Measurements from ENCODE around the gene LHPP.

DNA sequence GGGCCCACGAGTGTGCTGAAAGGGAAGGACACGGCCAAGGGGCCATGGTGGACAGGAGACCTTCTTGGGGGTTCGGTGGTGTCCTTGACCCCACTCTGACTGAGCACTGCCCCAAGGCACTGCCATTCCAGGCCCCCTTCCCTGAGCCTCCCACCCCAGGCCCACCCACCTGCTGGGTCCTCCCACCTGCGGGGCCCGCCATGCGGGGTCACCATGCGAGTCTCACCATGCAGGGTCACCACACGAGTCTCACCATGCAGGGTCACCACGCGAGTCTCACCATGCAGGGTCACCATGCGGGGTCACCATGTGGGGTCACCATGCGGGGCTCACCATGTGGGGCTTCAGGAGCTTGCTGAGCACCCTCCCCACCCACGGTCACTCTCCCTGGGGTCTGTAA is 76.3 kb downstream of the LHPP start:
- TF ChIP-seq, protein P1, sequence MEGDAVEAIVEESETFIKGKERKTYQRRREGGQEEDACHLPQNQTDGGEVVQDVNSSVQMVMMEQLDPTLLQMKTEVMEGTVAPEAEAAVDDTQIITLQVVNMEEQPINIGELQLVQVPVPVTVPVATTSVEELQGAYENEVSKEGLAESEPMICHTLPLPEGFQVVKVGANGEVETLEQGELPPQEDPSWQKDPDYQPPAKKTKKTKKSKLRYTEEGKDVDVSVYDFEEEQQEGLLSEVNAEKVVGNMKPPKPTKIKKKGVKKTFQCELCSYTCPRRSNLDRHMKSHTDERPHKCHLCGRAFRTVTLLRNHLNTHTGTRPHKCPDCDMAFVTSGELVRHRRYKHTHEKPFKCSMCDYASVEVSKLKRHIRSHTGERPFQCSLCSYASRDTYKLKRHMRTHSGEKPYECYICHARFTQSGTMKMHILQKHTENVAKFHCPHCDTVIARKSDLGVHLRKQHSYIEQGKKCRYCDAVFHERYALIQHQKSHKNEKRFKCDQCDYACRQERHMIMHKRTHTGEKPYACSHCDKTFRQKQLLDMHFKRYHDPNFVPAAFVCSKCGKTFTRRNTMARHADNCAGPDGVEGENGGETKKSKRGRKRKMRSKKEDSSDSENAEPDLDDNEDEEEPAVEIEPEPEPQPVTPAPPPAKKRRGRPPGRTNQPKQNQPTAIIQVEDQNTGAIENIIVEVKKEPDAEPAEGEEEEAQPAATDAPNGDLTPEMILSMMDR (IDR thresholded peaks at IDR 0.05): no peak
- TF ChIP-seq POLR2A (IDR thresholded peaks at IDR 0.05): no peak
